Measurements from ENCODE around the gene CTNNAL1. TPM values are rescaled to one million over a fixed set of nuclear protein-coding genes. Genes with fewer than 3 reads are reported as not detected.
A peak's percentile ranks its signal among the peaks of the same experiment; 100 is the strongest.

The CTNNAL1 gene
- total RNA-seq, 1 donor from 2014 or later = 63.4 TPM

- DNase-seq (ENCODE audit: low read depth) (peak; percentile 63), FAIRE-seq (no peak)
- H3K27me3 ChIP-seq (ENCODE audit: control insufficient read depth, insufficient read depth, low read length) = no peaks in the 10 kb centered on the region
- no peak overlapping the region for H3K4me3 ChIP-seq (ENCODE audit: low read depth, low read length)
- H3K36me3 ChIP-seq (ENCODE audit: control insufficient read depth, insufficient read depth, low read length) = peaks cover 4% of the 10 kb centered on the region
- no peak for TF ChIP-seq CTCF (IDR thresholded peaks at IDR 0.05; ENCODE audit: insufficient read depth, low read length, severe bottlenecking)
These were observed 9.6 kb upstream of the CTNNAL1 start for GRCh38 chr9:109022873-109023272.

GRCh38 chr9:109020581-109021511 is 7.5 kb upstream of the CTNNAL1 start:
- no peak for TF ChIP-seq CTCF (IDR thresholded peaks at IDR 0.05; ENCODE audit: insufficient read depth, low read length, severe bottlenecking)
- DNase-seq (ENCODE audit: low read depth) = peak; percentile 44
- FAIRE-seq = no peak
- Histone ChIP-seq H3K4me3 (ENCODE audit: low read depth, low read length) (no peak overlapping the region), H3K27me3 (ENCODE audit: control insufficient read depth, insufficient read depth, low read length) (no peaks in the 10 kb centered on the region), H3K36me3 (ENCODE audit: control insufficient read depth, insufficient read depth, low read length) (peaks cover 1% of the 10 kb centered on the region)

- TF ChIP-seq CTCF (IDR thresholded peaks at IDR 0.05; ENCODE audit: insufficient read depth, low read length, severe bottlenecking) = no peak
- FAIRE-seq = no peak
- DNase-seq (ENCODE audit: low read depth) = peak; percentile 53
- Histone ChIP-seq H3K4me3 (ENCODE audit: low read depth, low read length) (no peak overlapping the region), H3K27me3 (ENCODE audit: control insufficient read depth, insufficient read depth, low read length) (no peaks in the 10 kb centered on the region), H3K36me3 (ENCODE audit: control insufficient read depth, insufficient read depth, low read length) (peaks cover 1% of the 10 kb centered on the region)
These were observed 6.8 kb upstream of the CTNNAL1 start for GRCh38 chr9:109020113-109020512.

DNA sequence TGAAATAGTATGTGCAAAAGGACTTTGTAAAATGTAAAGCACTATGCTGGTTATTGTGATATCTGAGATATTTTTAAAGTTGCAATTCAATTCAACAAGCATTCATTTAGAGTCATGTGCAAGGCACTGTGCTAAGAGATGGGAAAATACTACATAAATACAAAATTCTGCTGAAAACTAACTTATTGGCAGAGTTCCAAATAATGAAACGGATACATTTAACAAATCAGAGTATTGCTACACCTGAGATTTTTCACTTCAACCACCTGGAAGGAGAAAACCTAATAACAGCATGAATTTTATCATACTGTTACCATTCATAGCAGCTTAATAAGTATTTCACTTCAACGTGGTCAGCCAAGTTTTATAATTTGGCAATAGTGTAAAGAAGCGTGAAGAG is 6.1 kb upstream of the CTNNAL1 start:
- H3K36me3 ChIP-seq (ENCODE audit: control insufficient read depth, insufficient read depth, low read length) = peaks cover 1% of the 10 kb centered on the region
- no peak overlapping the region for H3K4me3 ChIP-seq (ENCODE audit: low read depth, low read length)
- no peaks in the 10 kb centered on the region for H3K27me3 ChIP-seq (ENCODE audit: control insufficient read depth, insufficient read depth, low read length)
- TF ChIP-seq CTCF (IDR thresholded peaks at IDR 0.05; ENCODE audit: insufficient read depth, low read length, severe bottlenecking) = no peak
- DNase-seq (ENCODE audit: low read depth) (no peak), FAIRE-seq (no peak)

GRCh38 chr9:109017493-109017892 is 4.2 kb upstream of the CTNNAL1 start:
- TF ChIP-seq CTCF (IDR thresholded peaks at IDR 0.05; ENCODE audit: insufficient read depth, low read length, severe bottlenecking) = no peak
- no peak for DNase-seq (ENCODE audit: low read depth)
- no peaks in the 10 kb centered on the region for H3K27me3 ChIP-seq (ENCODE audit: control insufficient read depth, insufficient read depth, low read length)
- peaks cover 1% of the 10 kb centered on the region for H3K36me3 ChIP-seq (ENCODE audit: control insufficient read depth, insufficient read depth, low read length)
- no peak for FAIRE-seq
- no peak overlapping the region for H3K4me3 ChIP-seq (ENCODE audit: low read depth, low read length)

Measured in bronchial epithelial cell (primary cell).